Measurements from ENCODE around the gene FXR2.
"Not testable (repeated sequence)": the region's sequence is repeated elsewhere in the genome, so short reads cannot be mapped to it uniquely, and the experiment has no call there.

Gene FXR2

DNA sequence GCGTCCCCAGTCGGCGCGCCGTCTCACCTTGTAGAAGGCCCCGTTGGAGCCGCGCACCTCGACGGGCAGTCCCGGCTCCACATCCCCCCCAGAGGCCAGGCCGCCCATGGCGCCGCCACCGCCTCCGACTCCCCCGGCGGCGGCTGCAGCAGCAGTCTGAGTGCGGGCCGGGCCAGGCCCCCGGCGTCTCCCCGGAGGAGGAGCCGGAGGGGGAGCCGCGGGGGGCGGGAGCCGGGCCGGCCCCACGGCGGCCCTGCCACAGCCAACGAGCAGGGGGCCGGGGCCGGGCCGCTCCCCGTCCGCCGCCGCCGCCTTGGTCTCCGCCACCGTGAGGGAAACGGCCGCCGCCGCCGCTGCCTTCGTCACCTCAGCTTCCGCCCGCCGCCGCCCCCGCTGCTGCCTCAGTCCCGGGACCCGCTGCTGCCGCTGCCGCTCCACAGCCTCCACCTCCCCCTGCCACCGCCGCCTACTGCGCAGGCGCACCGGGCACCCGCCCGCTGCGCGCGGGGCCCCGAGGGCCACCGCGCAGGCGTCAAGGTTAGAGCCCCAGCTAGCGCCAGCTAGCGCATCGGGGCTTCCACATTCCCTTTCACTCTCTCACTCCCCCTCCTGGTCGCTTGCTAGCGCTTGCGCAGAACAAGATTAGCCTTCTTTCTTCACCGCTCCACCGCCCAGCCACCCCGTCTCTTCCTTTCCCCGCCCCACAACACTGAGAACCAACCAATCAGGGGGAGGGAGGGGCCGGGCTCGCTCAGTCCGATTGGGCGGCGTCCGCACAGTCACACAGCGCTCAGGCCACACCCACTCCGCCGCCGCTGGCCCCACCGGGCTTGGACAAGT is at the start of gene FXR2:
FXR2 (minus strand) TSS at position 473 of the 840 bp plus-strand sequence; CDS start at position 108, 365 bp downstream.
- peak; percentile 98 for DNase-seq

- no peak for DNase-seq
Measured at GRCh38 chr17:7656958-7657609, 42.4 kb upstream of the FXR2 start.

- no peak for DNase-seq
Measured at GRCh38 chr17:7655541-7655840, 40.8 kb upstream of the FXR2 start.

GRCh38 chr17:7654832-7655540 is 40.3 kb upstream of the FXR2 start:
- DNase-seq: no peak

DNA sequence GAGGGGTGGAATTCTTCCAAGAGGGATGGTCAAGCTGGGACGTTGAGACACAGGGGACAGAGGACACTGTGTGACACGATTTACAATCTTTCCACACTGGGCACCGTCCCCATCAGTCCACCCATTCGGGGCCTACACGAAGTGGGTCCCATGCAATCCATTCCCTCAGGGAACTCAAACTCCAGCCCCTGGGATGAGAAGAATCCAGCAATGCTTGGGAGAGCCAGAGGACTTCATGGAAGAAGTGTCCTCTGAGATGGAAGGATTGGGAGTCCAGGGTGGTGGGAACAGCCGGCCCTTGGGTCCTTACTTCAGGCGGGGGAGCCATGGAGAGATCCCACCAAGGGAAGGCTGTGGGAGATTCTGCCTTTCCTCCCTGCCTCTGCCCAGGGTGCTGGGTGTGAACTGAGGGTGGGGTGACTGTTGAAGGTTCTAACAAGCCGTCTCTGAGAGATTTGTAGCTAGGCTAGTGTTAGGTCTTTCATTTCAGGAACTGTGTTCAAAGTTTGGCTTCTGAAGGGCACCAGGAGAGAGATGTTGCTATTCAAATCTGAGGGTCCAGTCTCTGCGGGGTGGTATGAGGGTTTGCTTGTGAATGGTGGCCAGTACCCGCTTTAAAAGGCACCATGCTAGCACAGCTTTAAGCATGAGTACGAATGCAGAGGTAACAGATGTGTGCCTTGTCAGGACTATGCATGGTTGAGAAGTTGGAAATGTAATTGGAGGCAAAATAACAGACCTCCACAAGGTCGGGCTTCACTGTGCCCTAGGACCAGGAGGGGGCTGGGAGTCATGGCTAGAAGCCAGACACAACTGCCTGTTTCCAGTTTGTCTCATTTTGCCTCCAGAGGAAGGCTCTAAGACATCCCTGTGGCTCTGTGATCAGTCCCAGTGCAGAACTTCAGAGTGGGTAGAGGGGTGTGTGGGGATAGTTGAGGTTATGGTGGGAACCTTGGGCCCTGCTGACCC is 38.0 kb upstream of the FXR2 start:
- no peak for DNase-seq

- DNase-seq: no peak
Measured at GRCh38 chr17:7651665-7652387, 37.1 kb upstream of the FXR2 start.

DNA sequence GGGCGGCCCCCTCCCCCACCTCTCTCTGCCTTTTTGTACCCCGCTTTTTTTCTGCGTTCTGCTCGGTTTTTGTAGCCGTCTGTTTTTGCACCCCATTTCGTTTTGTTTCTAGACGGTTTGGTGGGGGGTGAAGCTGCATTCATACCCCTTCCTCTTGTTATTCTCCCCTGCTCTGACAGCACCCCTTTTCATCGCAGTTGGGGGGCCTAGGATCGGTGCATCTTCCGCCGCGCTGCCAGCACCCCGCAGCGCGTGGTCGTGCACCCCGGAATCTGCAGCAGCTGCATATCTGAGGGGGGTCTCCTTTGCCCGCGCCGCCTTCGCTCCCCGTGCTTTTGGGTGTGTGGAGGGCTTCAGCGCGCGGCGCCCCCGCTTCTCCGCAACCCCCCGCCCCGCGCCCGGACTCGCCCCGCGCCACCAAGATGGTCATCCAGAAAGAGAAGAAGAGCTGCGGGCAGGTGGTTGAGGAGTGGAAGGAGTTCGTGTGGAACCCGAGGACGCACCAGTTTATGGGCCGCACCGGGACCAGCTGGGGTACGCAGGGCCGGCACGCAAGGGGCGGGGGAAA is 36.5 kb upstream of the FXR2 start:
- DNase-seq: no peak

- no peak for DNase-seq
Measured at GRCh38 chr17:7650509-7651096, 35.9 kb upstream of the FXR2 start, which contains the start of gene ATP1B2. ATP1B2 (plus strand) TSS chr17:7650926; CDS start chr17:7651519, 593 bp downstream.

DNA sequence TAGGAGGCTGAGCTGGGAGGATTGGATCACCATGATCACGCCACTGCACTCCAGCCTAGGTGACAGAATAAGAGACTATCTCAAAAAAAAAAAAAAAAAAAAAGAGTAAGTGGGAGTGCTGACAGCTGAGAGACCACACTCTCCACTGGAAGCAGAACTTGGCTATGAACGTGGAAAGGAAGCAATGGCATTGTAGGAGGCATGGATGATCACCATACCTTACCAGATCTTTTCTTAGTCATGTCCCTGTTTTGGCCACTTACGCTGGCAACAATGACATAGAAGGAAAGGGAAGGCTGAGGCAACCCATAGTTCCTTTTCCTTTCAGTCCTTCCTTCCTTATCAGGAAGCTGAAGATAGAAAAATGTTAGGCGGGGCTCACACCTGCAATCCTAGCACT is 32.3 kb upstream of the FXR2 start:
- no peak for DNase-seq

DNA sequence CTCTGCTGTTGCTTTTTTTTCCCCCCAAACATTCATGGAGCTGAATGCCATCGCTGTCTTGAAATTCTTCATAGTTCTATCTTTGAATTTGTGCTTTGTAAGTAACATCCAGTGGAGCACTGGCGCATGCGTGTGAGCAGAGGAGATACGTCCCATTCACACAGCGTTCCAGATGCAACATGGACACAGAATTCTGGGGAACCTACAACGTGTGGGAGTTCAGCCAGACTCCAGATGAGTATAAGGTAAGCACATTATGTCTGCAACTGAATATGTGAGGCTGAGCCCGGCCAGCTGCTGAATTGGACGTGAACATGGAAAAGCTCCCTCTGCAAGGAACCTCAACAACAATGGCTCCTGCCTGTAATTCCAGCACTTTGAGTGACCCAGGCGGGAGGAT is 31.8 kb upstream of the FXR2 start:
- no peak for DNase-seq

DNA sequence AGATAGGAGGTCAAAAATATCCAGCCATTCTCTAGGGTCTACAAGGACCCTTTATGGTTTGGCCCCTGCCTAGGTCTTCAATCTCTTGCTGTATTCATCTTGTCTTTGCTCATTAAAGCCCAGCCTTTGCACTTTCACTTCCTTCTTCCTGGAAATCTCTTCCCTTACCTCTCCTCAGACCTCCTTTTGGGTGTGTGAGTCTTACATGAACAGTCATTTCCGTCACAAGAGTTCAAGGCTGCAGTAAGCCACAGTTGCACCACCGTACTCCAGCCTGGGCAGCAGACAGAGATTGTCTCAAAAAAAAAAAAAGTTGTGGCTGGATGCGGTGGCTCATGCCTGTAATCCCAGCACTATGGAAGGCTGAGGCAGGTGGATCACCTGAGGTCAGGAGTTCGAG is 30.1 kb upstream of the FXR2 start:
- no peak for DNase-seq

- DNase-seq: not testable (repeated sequence)
Measured at GRCh38 chr17:7641635-7642034, 26.9 kb upstream of the FXR2 start.

- no peak for DNase-seq
Measured at GRCh38 chr17:7640783-7641182, 26.1 kb upstream of the FXR2 start.

GRCh38 chr17:7636163-7636562 is 21.5 kb upstream of the FXR2 start:
- no peak for DNase-seq

DNA sequence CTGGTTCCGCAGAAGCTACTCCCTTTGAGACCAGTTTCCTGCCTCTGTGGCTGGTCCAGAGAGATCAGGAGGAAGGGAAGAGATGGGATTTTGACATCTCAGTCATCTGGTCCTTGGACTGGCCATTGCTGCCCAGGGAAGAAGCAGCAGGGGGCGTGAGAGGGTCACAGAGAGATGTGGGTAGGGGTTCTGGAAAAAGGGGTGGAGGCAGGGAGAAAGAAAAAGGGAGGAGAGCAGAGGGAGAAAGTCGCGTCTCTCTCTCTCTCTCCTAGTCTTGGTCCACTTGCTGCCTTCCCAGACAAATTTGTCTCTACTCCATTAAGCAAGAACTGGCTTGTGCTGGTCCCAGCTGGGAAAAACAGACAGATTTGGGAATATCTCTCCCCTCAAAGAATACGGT is 19.7 kb upstream of the FXR2 start:
- DNase-seq: no peak

GRCh38 chr17:7633093-7633492 is 18.4 kb upstream of the FXR2 start:
- no peak for DNase-seq

DNA sequence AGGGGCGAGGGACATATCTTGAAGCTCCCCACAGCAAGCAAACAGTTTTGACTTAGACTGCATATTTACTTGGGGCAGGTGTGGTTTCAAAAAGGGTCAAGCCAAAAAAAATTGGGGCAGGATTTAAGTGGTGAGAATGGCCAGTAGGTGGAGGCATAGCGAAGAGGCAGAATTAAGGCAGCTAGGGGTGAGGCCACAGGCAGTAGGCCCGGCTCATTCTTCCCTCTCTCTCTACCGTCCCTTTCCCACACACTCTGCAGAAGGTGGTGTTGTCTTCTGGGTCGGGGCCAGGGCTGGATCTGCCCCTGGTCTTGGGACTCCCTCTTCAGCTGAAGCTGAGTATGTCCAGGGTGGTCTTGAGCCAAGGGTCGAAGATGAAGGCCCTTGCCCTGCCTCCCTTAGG is 17.8 kb upstream of the FXR2 start:
- DNase-seq: no peak

- DNase-seq: no peak
Measured at GRCh38 chr17:7631398-7632380, 17.0 kb upstream of the FXR2 start.

DNA sequence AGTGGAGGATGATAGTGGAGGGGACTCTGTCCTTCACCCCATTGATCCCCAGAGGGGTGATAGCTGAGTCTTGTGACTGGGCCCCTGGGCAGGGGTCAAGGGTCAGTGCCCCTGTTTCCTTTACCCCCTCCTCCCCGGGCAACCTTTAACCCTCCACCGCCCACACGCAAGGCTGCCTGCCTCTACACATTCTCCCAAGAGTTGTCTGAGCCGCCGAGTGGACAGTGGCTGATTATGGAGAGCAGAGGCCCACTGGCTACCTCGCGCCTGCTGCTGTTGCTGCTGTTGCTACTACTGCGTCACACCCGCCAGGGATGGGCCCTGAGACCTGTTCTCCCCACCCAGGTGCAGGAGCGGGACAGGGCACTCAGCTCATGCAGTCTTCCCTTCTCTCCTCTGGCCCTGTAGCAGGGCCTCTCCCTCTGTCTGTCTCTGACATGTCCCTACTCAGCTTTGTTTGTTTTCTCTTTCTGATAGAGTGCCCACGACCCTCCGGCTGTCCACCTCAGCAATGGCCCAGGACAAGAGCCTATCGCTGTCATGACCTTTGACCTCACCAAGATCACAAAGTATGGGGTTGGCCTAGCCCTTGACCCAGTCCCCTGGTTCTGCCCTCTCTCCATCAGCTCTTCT is 15.4 kb upstream of the FXR2 start, which contains the start of gene SHBG:
SHBG (plus strand) TSS at position 197 of the 633 bp plus-strand sequence; CDS start at position 235, 38 bp downstream.
- no peak for DNase-seq

Data from amniotic stem cell (primary cell).